Measurements from ENCODE around the gene CAMSAP1. TPM values are rescaled to one million over a fixed set of nuclear protein-coding genes. Genes with fewer than 3 reads are reported as not detected.
"Not testable (repeated sequence)": the region's sequence is repeated elsewhere in the genome, so short reads cannot be mapped to it uniquely, and the experiment has no call there.

The CAMSAP1 gene
- total RNA-seq, 1 experiment from 2014 or later = 52.7 TPM

DNA sequence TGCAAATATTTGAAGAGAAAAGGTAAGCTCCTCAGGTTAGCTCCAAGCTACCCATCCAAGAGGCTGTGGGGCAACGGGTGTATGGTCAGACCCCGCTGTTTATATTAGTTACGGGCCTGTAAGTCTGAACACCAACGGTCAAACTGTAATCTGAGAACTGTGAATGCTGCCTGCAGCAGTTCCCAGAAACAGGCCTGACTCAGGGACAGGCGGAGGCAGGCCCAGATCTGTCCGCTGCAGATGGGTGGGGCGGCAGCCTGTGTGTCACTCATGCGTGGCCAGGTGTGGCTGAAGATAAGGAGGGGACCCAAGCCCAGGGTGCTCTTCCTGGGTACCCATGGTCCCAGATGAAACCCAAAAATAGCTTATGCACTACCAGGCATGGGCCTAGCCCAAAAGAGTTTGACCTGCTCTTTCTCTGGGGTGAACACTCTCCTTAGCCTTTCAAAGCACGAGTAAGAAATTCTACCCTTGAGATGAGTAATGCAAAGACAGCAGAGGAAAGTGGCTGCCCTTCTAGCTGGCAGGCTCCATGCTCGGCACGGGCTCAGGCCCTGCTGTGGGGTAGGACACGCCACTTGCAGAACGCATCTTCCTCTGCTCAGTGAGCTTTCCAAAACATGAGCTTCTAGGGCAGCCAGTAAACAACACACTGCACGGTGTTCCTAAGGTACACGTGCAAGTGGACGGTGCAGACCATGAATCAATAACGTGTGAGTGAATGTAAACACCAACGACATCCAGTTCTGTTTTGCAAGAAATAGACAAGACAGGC, 44.7 kb upstream of the CAMSAP1 start:
- no peak overlapping the region for H2BK15ac ChIP-seq (ENCODE audit: low read depth, low read length)
- H3T11ph ChIP-seq (ENCODE audit: low read length) = no peak overlapping the region
- H4K5ac ChIP-seq (ENCODE audit: insufficient read length, low read depth, low read length) = no peak overlapping the region
- H3K4me1 Mint-ChIP-seq = no peaks in the 10 kb centered on the region
- no peaks in the 10 kb centered on the region for H3K4me1 ChIP-seq (ENCODE audit: insufficient read depth, low read length)
- no CpG with 5 or more reads among the region's 18 CpGs for WGBS (ENCODE audit: extremely low coverage, insufficient read length, low lambda C conversion rate)
- no peaks in the 10 kb centered on the region for H3K23me2 ChIP-seq (ENCODE audit: insufficient read length, low read depth, low read length, poor library complexity, severe bottlenecking)
- peak overlapping the region in 1 of 3 experiments; percentile 49; a peak in 1 of 7 replicates for H3K27ac Mint-ChIP-seq
- H3K4me3 Mint-ChIP-seq = no peak overlapping the region
- no peak overlapping the region for H3K9ac ChIP-seq (ENCODE audit: extremely low read depth, insufficient read length, low read length)
- H3K14ac ChIP-seq (ENCODE audit: insufficient read depth, low read length) = no peak overlapping the region
- no peaks in the 10 kb centered on the region for H3K27me3 Mint-ChIP-seq (ENCODE audit: low read depth)
- H2AFZ ChIP-seq (ENCODE audit: low read length) = no peak overlapping the region
- no peaks in the 10 kb centered on the region for H3K27me3 ChIP-seq (ENCODE audit: insufficient read depth, low read length)
- H4K8ac ChIP-seq (replicated peaks; ENCODE audit: insufficient read length, low read depth, low read length) = no peak overlapping the region
- no peak overlapping the region for H4K91ac ChIP-seq (ENCODE audit: insufficient read length, low read depth, low read length)
- peaks cover 17 to 57% (median 55%) of the 10 kb centered on the region in 3 experiments for H3K36me3 Mint-ChIP-seq (ENCODE audit: insufficient read depth in 1 of 3, low read depth in 3 of 3)
- DNase-seq = no peak
- H3K27ac ChIP-seq (ENCODE audit: insufficient read length, low read depth, low read length) = no peak overlapping the region
- H3K79me1 ChIP-seq (ENCODE audit: insufficient read depth, low read depth, low read length, poor library complexity, severe bottlenecking) = peaks cover 2% of the 10 kb centered on the region
- H2BK12ac ChIP-seq (ENCODE audit: insufficient read length, low read depth, low read length) = no peak overlapping the region
- H3K4ac ChIP-seq (ENCODE audit: low read depth, low read length) = no peak overlapping the region
- no peak overlapping the region for H2AK5ac ChIP-seq (ENCODE audit: insufficient read length, low read length)
- no peak overlapping the region for H3K56ac ChIP-seq (ENCODE audit: insufficient read length, low read depth, low read length)
- H2BK120ac ChIP-seq (ENCODE audit: low read depth, low read length, poor library complexity, severe bottlenecking) = no peak overlapping the region
- H3K9me3 Mint-ChIP-seq = no peaks in the 10 kb centered on the region
- no peak overlapping the region for H2BK20ac ChIP-seq (ENCODE audit: low read depth, low read length, poor library complexity, severe bottlenecking)
- no peak overlapping the region for H3K4me2 ChIP-seq (ENCODE audit: insufficient read depth, insufficient read length, low read length)
- no peaks in the 10 kb centered on the region for H3K9me3 ChIP-seq (ENCODE audit: control insufficient read depth, low read depth, low read length)
- no peak for TF ChIP-seq CTCF (conservative IDR thresholded peaks at IDR 0.05)
- H2BK5ac ChIP-seq (ENCODE audit: insufficient read length, low read length) = no peak overlapping the region
- peaks cover 1% of the 10 kb centered on the region; the same call in 1 of the 2 replicates for H3K79me2 ChIP-seq (ENCODE audit: insufficient read depth, low read length)
- H4K20me1 ChIP-seq (ENCODE audit: control insufficient read depth, insufficient read depth, insufficient read length) = no peaks in the 10 kb centered on the region
- no peak overlapping the region for H3K18ac ChIP-seq (ENCODE audit: insufficient read length, low read depth, low read length)
- no peak overlapping the region for H3K23ac ChIP-seq (ENCODE audit: insufficient read length, low read depth, low read length)

GRCh38 chr9:135951310-135951709, 44.0 kb upstream of the CAMSAP1 start:
- not testable (repeated sequence) for H3T11ph ChIP-seq (ENCODE audit: low read length); H3K27ac Mint-ChIP-seq; H2AFZ ChIP-seq (ENCODE audit: low read length); H3K9ac ChIP-seq (ENCODE audit: extremely low read depth, insufficient read length, low read length); H3K14ac ChIP-seq (ENCODE audit: insufficient read depth, low read length); H4K5ac ChIP-seq (ENCODE audit: insufficient read length, low read depth, low read length); H3K4me1 ChIP-seq (ENCODE audit: insufficient read depth, low read length); H2BK12ac ChIP-seq (ENCODE audit: insufficient read length, low read depth, low read length); H3K9me3 ChIP-seq (ENCODE audit: control insufficient read depth, low read depth, low read length); H3K18ac ChIP-seq (ENCODE audit: insufficient read length, low read depth, low read length); H3K4me2 ChIP-seq (ENCODE audit: insufficient read depth, insufficient read length, low read length); H4K20me1 ChIP-seq (ENCODE audit: control insufficient read depth, insufficient read depth, insufficient read length); H3K4me3 Mint-ChIP-seq; H3K23ac ChIP-seq (ENCODE audit: insufficient read length, low read depth, low read length); H3K4ac ChIP-seq (ENCODE audit: low read depth, low read length); DNase-seq; H3K23me2 ChIP-seq (ENCODE audit: insufficient read length, low read depth, low read length, poor library complexity, severe bottlenecking); H4K8ac ChIP-seq (replicated peaks; ENCODE audit: insufficient read length, low read depth, low read length); H3K27me3 Mint-ChIP-seq (ENCODE audit: low read depth); H3K79me1 ChIP-seq (ENCODE audit: insufficient read depth, low read depth, low read length, poor library complexity, severe bottlenecking); H3K4me1 Mint-ChIP-seq; H3K79me2 ChIP-seq (ENCODE audit: insufficient read depth, low read length); H2AK5ac ChIP-seq (ENCODE audit: insufficient read length, low read length); H4K91ac ChIP-seq (ENCODE audit: insufficient read length, low read depth, low read length); H3K27me3 ChIP-seq (ENCODE audit: insufficient read depth, low read length); H2BK15ac ChIP-seq (ENCODE audit: low read depth, low read length); H3K56ac ChIP-seq (ENCODE audit: insufficient read length, low read depth, low read length); H2BK20ac ChIP-seq (ENCODE audit: low read depth, low read length, poor library complexity, severe bottlenecking); H3K9me3 Mint-ChIP-seq; H2BK5ac ChIP-seq (ENCODE audit: insufficient read length, low read length); H2BK120ac ChIP-seq (ENCODE audit: low read depth, low read length, poor library complexity, severe bottlenecking); H3K27ac ChIP-seq (ENCODE audit: insufficient read length, low read depth, low read length)
- no CpG with 5 or more reads among the region's 8 CpGs for WGBS (ENCODE audit: extremely low coverage, insufficient read length, low lambda C conversion rate)
- peaks cover 17 to 64% (median 63%) of the 10 kb centered on the region in 3 experiments for H3K36me3 Mint-ChIP-seq (ENCODE audit: insufficient read depth in 1 of 3, low read depth in 3 of 3)

Measured in H9 (cell line).